D721Med (cell line): Measurements from ENCODE around the gene CLEC17A.
"Not testable (repeated sequence)": the region's sequence is repeated elsewhere in the genome, so short reads cannot be mapped to it uniquely, and the experiment has no call there.

Experiments used
- DNase-seq: peaks from one replicate; pipeline ENCODE4 v3.0.0; 2011; ENCODE audit warnings: low spot score; ENCODE audit not compliant: insufficient read length
- FAIRE-seq: peaks from 2 replicates; lab custom pipeline; 2011; peaks lifted over from hg19 to GRCh38; lab: Jason Lieb, UNC
- CTCF ChIP-seq: IDR thresholded peaks from 2 replicates; pipeline ENCODE4 v1.5.1; 2012; ENCODE audit warnings: mild to moderate bottlenecking, control low read depth; ENCODE audit not compliant: insufficient read depth; ENCODE audit errors: missing control alignments

Gene CLEC17A

GRCh38 chr19:14576363-14576762 is 6.5 kb upstream of the CLEC17A start:
- FAIRE-seq (no peak), DNase-seq (no peak)
- no peak for TF ChIP-seq CTCF

GRCh38 chr19:14577264-14577663 is 5.6 kb upstream of the CLEC17A start:
- FAIRE-seq (no peak), DNase-seq (no peak)
- no peak for TF ChIP-seq CTCF

- FAIRE-seq (no peak), DNase-seq (no peak)
- no peak for TF ChIP-seq CTCF
These were observed 4.9 kb upstream of the CLEC17A start for GRCh38 chr19:14577885-14578427.

- no peak for DNase-seq
- TF ChIP-seq CTCF, result no peak
- FAIRE-seq, result no peak
These were observed 2.2 kb upstream of the CLEC17A start for GRCh38 chr19:14580623-14581237.

- DNase-seq, FAIRE-seq: not testable (repeated sequence)
These were observed 1.5 kb downstream of the CLEC17A start for GRCh38 chr19:14584372-14584771.

GRCh38 chr19:14585187-14585586 is 2.3 kb downstream of the CLEC17A start:
- not testable (repeated sequence) for FAIRE-seq, DNase-seq

- not testable (repeated sequence) for DNase-seq
These were observed 6.5 kb downstream of the CLEC17A start for GRCh38 chr19:14589433-14589832.

GRCh38 chr19:14595558-14595957 is 12.7 kb downstream of the CLEC17A start:
- DNase-seq (no peak), FAIRE-seq (no peak)
- no peak for TF ChIP-seq CTCF

More at GRCh38 chr19:14589433-14589832, 6.5 kb downstream of the CLEC17A start:
- FAIRE-seq, result not testable (repeated sequence)
